HG02840 (cell line): ENCODE data around the gene OR1F1.

ENCODE experiments used
- ATAC-seq: cut with Tn5 transposase; IDR thresholded peaks from one replicate; pipeline ENCODE4 v1.9.1; 2021; ENCODE audit warnings: mild to moderate bottlenecking, moderate library complexity, moderate number of reproducible peaks; ENCODE audit not compliant: unreplicated experiment, low FRiP score

OR1F1 gene

GRCh38 chr16:3243882-3244281 is 55.9 kb downstream of the OR1F1 start:
- ATAC-seq: no peak

DNA sequence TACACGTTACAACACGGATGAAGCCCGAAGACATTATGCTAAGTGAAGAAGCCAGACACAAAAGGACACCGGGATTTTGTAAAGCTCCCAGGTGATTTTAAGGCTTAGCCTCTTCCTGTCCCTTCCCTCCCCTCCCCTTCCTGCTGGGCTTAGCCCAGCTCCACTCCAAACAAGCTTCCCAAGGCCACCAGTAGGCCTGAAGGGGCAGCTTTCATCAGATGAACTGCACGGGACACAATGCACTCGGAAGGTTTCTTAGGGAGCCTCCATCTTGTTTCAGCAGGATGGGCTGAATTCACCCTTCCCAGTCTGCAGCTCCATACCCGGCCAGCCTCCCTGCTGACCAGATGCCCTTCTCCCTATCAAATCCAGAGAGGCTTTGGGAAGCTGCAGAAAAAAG is 58.0 kb downstream of the OR1F1 start:
- ATAC-seq: no peak

GRCh38 chr16:3246876-3247275 is 58.9 kb downstream of the OR1F1 start:
- no peak for ATAC-seq

- ATAC-seq: no peak
These were observed 60.6 kb downstream of the OR1F1 start for GRCh38 chr16:3248596-3248995.

GRCh38 chr16:3249020-3249419 is 61.0 kb downstream of the OR1F1 start:
- no peak for ATAC-seq

DNA sequence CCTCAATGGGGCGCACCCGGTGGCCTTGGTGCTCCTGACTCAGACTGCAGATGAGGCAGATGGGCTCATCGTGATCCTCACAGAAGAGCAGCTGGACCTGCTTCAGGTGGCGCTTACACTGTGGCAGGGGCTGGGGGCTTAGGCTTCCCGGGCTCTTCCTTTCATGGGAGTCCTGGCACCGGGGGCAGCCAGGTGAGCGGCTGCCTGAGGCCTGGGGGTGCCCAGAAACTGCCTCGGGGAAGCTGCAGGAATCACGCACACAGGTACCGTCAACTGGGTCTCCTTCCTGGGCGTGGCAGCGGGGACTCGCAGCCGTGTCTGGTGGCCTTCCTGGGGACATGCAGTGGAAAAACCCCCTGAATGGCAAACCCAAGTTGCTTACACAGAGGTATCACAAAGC is 61.4 kb downstream of the OR1F1 start:
- no peak for ATAC-seq

- no peak for ATAC-seq
These were observed 65.0 kb downstream of the OR1F1 start for GRCh38 chr16:3252967-3253366.

GRCh38 chr16:3254309-3254708 is 66.3 kb downstream of the OR1F1 start:
- no peak for ATAC-seq
